Peyer's patch (tissue), 4 donors: ENCODE results near the gene PQBP1.
A peak's percentile ranks its signal among the peaks of the same experiment; 100 is the strongest.

ENCODE experiments used
- POLR2A ChIP-seq, 2 donors: fragments of 450-650 bp; IDR thresholded peaks; one replicate each; pipeline ENCODE4 v1.5.1; 2017; ENCODE audit warnings: antibody characterized with exemption in 2 of 2, mild to moderate bottlenecking in 2 of 2, moderate library complexity in 2 of 2
- TF ChIP-seq, protein P1 (sequence below), 6 experiments: fragments of 450-650 bp in 4 of 6; fragments of 200-600 bp in 2 of 6; sonication (generic) in 1 of 6; IDR thresholded peaks; one replicate each; pipeline ENCODE4 v1.5.1; 2017 to 2019; ENCODE audit warnings: antibody characterized with exemption in 6 of 6, mild to moderate bottlenecking in 3 of 6, moderate library complexity in 1 of 6

DNA sequence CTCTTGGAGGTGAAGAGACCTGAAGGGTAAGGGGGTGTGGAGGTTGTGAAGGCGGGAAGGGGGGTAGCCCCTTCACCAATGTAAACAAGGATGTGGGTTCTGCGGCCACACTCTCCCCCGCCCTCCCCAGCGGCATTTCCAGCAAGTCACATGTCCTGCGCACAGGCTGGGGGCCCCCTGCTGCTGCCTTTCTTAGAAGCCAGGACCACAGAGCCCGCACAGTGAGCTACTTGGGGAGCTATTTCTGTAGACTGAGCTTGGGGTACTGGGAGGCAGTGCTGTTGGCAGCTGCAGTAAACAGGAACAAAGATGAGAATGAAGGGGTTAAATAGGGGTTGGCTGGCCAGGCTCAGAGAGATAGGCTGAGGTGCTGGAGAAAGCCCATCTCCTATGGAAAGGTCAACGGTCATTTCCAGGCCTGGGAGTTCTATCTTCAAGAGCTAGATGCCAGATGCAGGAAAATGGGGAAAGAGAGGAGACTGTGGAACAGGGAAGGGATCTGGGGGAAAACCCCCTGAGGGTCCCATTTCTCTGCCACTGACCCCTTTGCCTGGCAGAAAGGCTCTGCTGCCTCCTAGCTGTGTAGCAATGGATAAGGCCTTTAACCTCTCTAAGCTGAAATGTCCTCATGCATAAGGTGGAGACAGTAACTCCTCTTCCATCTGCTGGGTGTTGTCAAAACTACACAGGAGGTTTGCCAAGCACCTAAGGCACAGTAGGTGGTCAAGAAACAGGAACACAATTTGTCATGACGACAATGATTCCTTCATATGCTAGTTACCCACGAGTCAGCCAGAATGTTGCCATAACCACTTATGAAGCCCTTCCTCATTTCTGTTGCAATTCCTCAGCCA is 39.6 kb downstream of the PQBP1 start:
- TF ChIP-seq POLR2A (IDR thresholded peaks at IDR 0.05) = peak in 1 of 2 donors; percentile 23
- TF ChIP-seq, protein P1, sequence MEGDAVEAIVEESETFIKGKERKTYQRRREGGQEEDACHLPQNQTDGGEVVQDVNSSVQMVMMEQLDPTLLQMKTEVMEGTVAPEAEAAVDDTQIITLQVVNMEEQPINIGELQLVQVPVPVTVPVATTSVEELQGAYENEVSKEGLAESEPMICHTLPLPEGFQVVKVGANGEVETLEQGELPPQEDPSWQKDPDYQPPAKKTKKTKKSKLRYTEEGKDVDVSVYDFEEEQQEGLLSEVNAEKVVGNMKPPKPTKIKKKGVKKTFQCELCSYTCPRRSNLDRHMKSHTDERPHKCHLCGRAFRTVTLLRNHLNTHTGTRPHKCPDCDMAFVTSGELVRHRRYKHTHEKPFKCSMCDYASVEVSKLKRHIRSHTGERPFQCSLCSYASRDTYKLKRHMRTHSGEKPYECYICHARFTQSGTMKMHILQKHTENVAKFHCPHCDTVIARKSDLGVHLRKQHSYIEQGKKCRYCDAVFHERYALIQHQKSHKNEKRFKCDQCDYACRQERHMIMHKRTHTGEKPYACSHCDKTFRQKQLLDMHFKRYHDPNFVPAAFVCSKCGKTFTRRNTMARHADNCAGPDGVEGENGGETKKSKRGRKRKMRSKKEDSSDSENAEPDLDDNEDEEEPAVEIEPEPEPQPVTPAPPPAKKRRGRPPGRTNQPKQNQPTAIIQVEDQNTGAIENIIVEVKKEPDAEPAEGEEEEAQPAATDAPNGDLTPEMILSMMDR (IDR thresholded peaks at IDR 0.05) = peak in 3 of 6 experiments; percentile 9 to 16 (median 12)
